ENCODE data around the gene FEM1C. TPM values are rescaled to one million over a fixed set of nuclear protein-coding genes. Genes with fewer than 3 reads are reported as not detected.

FEM1C gene
- total and polyA plus RNA-seq, 10 of the 15 experiments (the other 5 are each of a cell fraction or from before 2014, with no cell fraction given), result 1.9 to 15.6 (median 8.0) TPM

DNA sequence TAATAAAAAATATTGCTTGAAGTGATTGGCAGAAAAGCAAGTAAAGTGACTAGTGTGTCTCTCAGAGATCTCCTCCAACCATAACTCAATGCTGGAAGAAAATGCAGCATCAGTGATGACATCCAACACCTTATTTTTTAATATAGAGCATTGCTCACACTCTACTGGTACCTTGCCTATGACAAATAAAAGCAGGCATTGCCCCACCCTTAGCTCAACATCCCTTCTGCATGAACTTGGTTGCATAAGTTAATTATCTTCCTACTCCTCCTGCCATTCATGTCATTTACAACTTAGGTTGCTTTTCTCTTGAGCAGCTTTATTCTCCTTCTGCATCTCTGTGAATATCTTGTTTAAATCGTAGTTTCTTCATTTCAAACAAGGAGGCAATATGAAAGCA is 41.2 kb downstream of the FEM1C start:
- no peak for FAIRE-seq
- ChIA-PET RAD21 (ENCODE audit: unreplicated experiment) (no interaction called here), CTCF (no interaction called here), SMC1A (ENCODE audit: uncharacterized antibody, unreplicated experiment) (interaction anchor here (1.3 to 2.3 kb wide), 2 partner anchors 123 to 194 kb away, joined by 3 to 6 read pairs; no protein-coding TSS in a partner anchor), POLR2A (no interaction called here)
- Histone ChIP-seq H3K79me2 (ENCODE audit: control insufficient read depth, insufficient read depth, low read length) (no peaks in the 10 kb centered on the region), H3K4me3 (no peak overlapping the region), H3K9me3 (replicated peaks; ENCODE audit: control insufficient read depth, insufficient read depth, low read length) (no peaks in the 10 kb centered on the region), H3K27ac (ENCODE audit: control insufficient read depth, insufficient read depth) (no peak overlapping the region), H4K20me1 (ENCODE audit: control insufficient read depth, insufficient read depth) (no peaks in the 10 kb centered on the region), H3K9ac (ENCODE audit: control insufficient read depth, insufficient read depth, low read length) (no peak overlapping the region), H3K27me3 (replicated peaks in 1 of 2; ENCODE audit: control insufficient read depth in 2 of 2, insufficient read depth in 2 of 2, low read length in 1 of 2) (no peaks in the 10 kb centered on the region), H3K36me3 (ENCODE audit: control insufficient read depth in 2 of 2, insufficient read depth in 2 of 2, low read length in 1 of 2) (no peaks in the 10 kb centered on the region), H3K4me2 (ENCODE audit: control insufficient read depth, insufficient read depth) (no peak overlapping the region), H2AFZ (ENCODE audit: control insufficient read depth, low read depth, low read length) (no peak overlapping the region), H3K4me1 (ENCODE audit: control insufficient read depth, insufficient read depth, low read length) (no peaks in the 10 kb centered on the region)
- intact Hi-C loops (cut with micrococcal nuclease; ENCODE audit: unreplicated experiment), result no loop called here
- in situ Hi-C loops (cut with MboI), result no loop called here
- BruUV-seq (replicated peaks), result no TSS peak
- DNase-seq (ENCODE audit: low read depth, low spot score), result no peak
- WGBS (ENCODE audit: insufficient coverage, insufficient replicate concordance, low lambda C conversion rate, missing lambda C conversion rate), result 38% methylated on average over 1 of the region's 1 CpG
- no peak for ATAC-seq
- no peak for TF ChIP-seq CREM (IDR thresholded peaks at IDR 0.05; ENCODE audit: low read depth)
- no peak for TF ChIP-seq YBX1 (IDR thresholded peaks at IDR 0.05)
- TF ChIP-seq ZZZ3 (IDR thresholded peaks at IDR 0.05; ENCODE audit: control insufficient read depth, insufficient read length, low read depth), result no peak
- TF ChIP-seq RELA (IDR thresholded peaks at IDR 0.05; ENCODE audit: borderline replicate concordance, partially characterized antibody), result no peak
- no peak for TF ChIP-seq SUPT20H (IDR thresholded peaks at IDR 0.05; ENCODE audit: borderline replicate concordance, control insufficient read depth, low read depth, low read length)

DNA sequence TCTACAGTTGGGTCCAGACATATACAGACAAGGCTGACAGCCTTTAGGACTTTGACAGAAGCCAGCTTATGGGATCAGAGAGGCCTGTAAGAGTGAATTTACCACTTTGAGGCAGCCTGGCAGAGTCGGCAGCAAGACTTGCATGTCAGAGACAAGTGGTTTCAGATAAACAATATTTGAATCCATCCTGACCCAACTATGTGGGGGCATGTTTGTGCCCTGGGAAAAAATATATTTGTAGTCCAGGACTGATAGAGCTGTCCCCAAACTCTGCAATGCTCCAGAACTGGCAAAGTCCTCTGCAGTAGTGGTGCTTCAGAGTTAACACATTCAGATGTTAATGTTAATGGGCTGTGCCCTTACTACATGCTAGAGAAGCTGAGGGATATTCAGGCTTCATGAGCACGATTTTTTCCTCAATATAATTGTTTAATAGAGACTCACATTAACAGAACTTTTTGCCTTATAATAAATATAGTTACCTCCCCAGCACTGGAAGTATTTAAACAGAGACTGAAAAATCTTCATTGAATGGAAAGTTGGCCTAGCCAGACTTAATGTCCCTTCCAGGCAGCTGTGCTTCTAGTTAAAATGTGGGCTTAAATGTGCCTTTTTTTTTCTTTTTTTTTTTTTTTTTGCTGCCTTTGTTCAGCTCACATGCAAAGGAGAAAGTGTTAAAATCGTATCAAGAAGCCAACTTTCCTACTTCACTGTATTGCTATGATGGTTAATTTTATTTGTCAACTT is 42.9 kb downstream of the FEM1C start:
- BruUV-seq (replicated peaks), result no TSS peak
- ChIA-PET RAD21 (ENCODE audit: unreplicated experiment) (interaction anchor here (0.6 kb wide), 1 partner anchor 169 kb away, joined by 3 read pairs; no protein-coding TSS in a partner anchor), POLR2A (interaction anchor here (0.6 to 0.7 kb wide), 2 partner anchors 33 to 73 kb away, joined by 3 read pairs; no protein-coding TSS in a partner anchor), SMC1A (ENCODE audit: uncharacterized antibody, unreplicated experiment) (interaction anchor here (0.7 to 1.2 kb wide), 3 partner anchors 11 to 274 kb away, joined by 3 read pairs; no protein-coding TSS in a partner anchor), CTCF (no interaction called here)
- Histone ChIP-seq H3K27ac (ENCODE audit: control insufficient read depth, insufficient read depth) (no peak overlapping the region), H3K79me2 (ENCODE audit: control insufficient read depth, insufficient read depth, low read length) (no peaks in the 10 kb centered on the region), H4K20me1 (ENCODE audit: control insufficient read depth, insufficient read depth) (no peaks in the 10 kb centered on the region), H3K9ac (ENCODE audit: control insufficient read depth, insufficient read depth, low read length) (no peak overlapping the region), H3K4me1 (ENCODE audit: control insufficient read depth, insufficient read depth, low read length) (no peaks in the 10 kb centered on the region), H3K27me3 (replicated peaks in 1 of 2; ENCODE audit: control insufficient read depth in 2 of 2, insufficient read depth in 2 of 2, low read length in 1 of 2) (no peaks in the 10 kb centered on the region), H3K36me3 (ENCODE audit: control insufficient read depth in 2 of 2, insufficient read depth in 2 of 2, low read length in 1 of 2) (no peaks in the 10 kb centered on the region), H3K4me2 (ENCODE audit: control insufficient read depth, insufficient read depth) (no peak overlapping the region), H2AFZ (ENCODE audit: control insufficient read depth, low read depth, low read length) (no peak overlapping the region), H3K9me3 (replicated peaks; ENCODE audit: control insufficient read depth, insufficient read depth, low read length) (no peaks in the 10 kb centered on the region), H3K4me3 (no peak overlapping the region)
- no peak for DNase-seq (ENCODE audit: low read depth, low spot score)
- in situ Hi-C loops (cut with MboI) (no loop called here), intact Hi-C loops (cut with micrococcal nuclease; ENCODE audit: unreplicated experiment) (no loop called here)
- WGBS (ENCODE audit: insufficient coverage, insufficient replicate concordance, low lambda C conversion rate, missing lambda C conversion rate), result 23% methylated on average over 3 of the region's 3 CpGs
- FAIRE-seq, result no peak
- no peak for ATAC-seq
- TF ChIP-seq, protein P1, sequence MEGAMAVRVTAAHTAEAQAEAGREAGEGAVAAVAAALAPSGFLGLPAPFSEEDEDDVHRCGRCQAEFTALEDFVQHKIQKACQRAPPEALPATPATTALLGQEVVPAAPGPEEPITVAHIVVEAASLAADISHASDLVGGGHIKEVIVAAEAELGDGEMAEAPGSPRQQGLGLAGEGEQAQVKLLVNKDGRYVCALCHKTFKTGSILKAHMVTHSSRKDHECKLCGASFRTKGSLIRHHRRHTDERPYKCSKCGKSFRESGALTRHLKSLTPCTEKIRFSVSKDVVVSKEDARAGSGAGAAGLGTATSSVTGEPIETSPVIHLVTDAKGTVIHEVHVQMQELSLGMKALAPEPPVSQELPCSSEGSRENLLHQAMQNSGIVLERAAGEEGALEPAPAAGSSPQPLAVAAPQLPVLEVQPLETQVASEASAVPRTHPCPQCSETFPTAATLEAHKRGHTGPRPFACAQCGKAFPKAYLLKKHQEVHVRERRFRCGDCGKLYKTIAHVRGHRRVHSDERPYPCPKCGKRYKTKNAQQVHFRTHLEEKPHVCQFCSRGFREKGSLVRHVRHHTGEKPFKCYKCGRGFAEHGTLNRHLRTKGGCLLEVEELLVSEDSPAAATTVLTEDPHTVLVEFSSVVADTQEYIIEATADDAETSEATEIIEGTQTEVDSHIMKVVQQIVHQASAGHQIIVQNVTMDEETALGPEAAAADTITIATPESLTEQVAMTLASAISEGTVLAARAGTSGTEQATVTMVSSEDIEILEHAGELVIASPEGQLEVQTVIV (IDR thresholded peaks at IDR 0.05; ENCODE audit: borderline replicate concordance, partially characterized antibody), result no peak
- TF ChIP-seq BACH1 (IDR thresholded peaks at IDR 0.05; ENCODE audit: borderline replicate concordance) (no peak), SMARCA5 (IDR thresholded peaks at IDR 0.05) (no peak)
- TF ChIP-seq, protein P2, sequence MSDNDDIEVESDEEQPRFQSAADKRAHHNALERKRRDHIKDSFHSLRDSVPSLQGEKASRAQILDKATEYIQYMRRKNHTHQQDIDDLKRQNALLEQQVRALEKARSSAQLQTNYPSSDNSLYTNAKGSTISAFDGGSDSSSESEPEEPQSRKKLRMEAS (IDR thresholded peaks at IDR 0.05; ENCODE audit: low read depth, low read length), result no peak
- TF ChIP-seq, protein P3, sequence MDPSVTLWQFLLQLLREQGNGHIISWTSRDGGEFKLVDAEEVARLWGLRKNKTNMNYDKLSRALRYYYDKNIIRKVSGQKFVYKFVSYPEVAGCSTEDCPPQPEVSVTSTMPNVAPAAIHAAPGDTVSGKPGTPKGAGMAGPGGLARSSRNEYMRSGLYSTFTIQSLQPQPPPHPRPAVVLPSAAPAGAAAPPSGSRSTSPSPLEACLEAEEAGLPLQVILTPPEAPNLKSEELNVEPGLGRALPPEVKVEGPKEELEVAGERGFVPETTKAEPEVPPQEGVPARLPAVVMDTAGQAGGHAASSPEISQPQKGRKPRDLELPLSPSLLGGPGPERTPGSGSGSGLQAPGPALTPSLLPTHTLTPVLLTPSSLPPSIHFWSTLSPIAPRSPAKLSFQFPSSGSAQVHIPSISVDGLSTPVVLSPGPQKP (IDR thresholded peaks at IDR 0.05; ENCODE audit: low read depth, low read length), result no peak
- TF ChIP-seq, protein P4, sequence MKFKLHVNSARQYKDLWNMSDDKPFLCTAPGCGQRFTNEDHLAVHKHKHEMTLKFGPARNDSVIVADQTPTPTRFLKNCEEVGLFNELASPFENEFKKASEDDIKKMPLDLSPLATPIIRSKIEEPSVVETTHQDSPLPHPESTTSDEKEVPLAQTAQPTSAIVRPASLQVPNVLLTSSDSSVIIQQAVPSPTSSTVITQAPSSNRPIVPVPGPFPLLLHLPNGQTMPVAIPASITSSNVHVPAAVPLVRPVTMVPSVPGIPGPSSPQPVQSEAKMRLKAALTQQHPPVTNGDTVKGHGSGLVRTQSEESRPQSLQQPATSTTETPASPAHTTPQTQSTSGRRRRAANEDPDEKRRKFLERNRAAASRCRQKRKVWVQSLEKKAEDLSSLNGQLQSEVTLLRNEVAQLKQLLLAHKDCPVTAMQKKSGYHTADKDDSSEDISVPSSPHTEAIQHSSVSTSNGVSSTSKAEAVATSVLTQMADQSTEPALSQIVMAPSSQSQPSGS (IDR thresholded peaks at IDR 0.05; ENCODE audit: low read length), result no peak

All from GM12878 (cell line).